RWPE2 (cell line): Measurements from ENCODE around the gene ZNF488.

Experiments
- ATAC-seq: fragments of 200-7000 bp; cut with Tn5 transposase; 3 replicates; pipeline ENCODE4 v1.9.1; 2021; ENCODE audit warnings: low read depth
- DNase-seq: peaks from one replicate; pipeline ENCODE4 v3.0.0-alpha.2; 2020; ENCODE audit warnings: low spot score
- H3K27ac ChIP-seq: fragments of 450-650 bp; 2 replicates; pipeline ENCODE4 v1.5.1; 2017; ENCODE audit warnings: mild to moderate bottlenecking; ENCODE audit not compliant: poor library complexity, severe bottlenecking
- H3K27me3 ChIP-seq: fragments of 250-450 bp; sonication (Bioruptor Pico); 2 replicates; pipeline ENCODE4 v1.5.1; 2021; ENCODE audit warnings: mild to moderate bottlenecking, moderate library complexity; ENCODE audit not compliant: insufficient read depth, poor library complexity, severe bottlenecking
- H3K36me3 ChIP-seq: fragments of 250-450 bp; sonication (Bioruptor Pico); 2 replicates; pipeline ENCODE4 v1.5.1; 2020; ENCODE audit warnings: low read depth, mild to moderate bottlenecking, moderate library complexity
- H3K4me1 ChIP-seq: fragments of 250-450 bp; sonication (Bioruptor Pico); 2 replicates; pipeline ENCODE4 v1.5.1; 2021; ENCODE audit warnings: mild to moderate bottlenecking, moderate library complexity; ENCODE audit not compliant: insufficient read depth, poor library complexity, severe bottlenecking
- H3K4me3 ChIP-seq: fragments of 250-450 bp; sonication (Bioruptor Pico); 2 replicates; pipeline ENCODE4 v1.5.1; 2021; ENCODE audit warnings: mild to moderate bottlenecking, moderate library complexity; ENCODE audit not compliant: severe bottlenecking
- H3K9me3 ChIP-seq: fragments of 250-450 bp; sonication (Bioruptor Pico); 2 replicates; pipeline ENCODE4 v1.5.1; 2021; ENCODE audit warnings: mild to moderate bottlenecking, moderate library complexity; ENCODE audit not compliant: severe bottlenecking
- TF ChIP-seq, protein P1 (sequence below): fragments of 450-650 bp; IDR thresholded peaks from one replicate; pipeline ENCODE4 v1.5.1; 2017; ENCODE audit warnings: mild to moderate bottlenecking, moderate library complexity; ENCODE audit not compliant: poor library complexity, severe bottlenecking

ZNF488 gene

DNA sequence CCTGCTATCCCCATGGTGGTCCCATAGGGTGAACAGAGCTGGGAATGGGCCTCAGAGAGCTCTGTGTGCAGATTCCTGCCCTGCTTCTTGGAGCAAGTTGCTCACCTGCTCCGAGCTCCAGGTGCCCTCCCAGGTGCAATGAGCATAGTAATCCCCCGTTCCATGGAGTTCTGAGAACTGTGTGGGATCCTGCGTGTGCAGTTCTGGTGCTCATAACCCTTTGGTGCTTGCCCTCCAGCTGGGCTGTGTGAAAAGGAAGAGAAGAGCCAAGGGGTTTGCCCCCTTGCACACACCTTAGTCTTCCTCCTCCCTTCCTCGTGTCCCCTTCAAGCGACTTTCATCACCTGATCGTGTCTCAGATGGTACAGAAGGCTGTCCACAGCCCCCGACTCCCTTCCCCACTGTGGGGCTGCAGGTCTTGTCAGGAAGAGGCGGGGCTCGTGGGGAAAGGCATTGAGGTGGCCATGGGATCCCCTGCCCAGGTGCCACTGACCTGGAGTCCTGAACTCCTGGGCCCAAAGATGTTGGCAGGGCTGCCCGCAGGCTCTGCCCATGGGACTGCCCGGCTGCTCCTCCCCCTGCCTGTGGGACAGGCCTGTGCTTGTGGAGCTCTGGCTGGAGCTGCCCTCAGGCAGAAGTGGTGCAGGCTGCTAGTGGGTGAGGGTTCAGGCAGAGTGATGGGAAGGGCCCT lies 21.9 kb upstream of the ZNF488 start:
- no peaks in the 10 kb centered on the region for H3K9me3 ChIP-seq
- DNase-seq, result peak; percentile 86
- H3K4me1 ChIP-seq, result peaks cover 35% of the 10 kb centered on the region
- TF ChIP-seq, protein P1, sequence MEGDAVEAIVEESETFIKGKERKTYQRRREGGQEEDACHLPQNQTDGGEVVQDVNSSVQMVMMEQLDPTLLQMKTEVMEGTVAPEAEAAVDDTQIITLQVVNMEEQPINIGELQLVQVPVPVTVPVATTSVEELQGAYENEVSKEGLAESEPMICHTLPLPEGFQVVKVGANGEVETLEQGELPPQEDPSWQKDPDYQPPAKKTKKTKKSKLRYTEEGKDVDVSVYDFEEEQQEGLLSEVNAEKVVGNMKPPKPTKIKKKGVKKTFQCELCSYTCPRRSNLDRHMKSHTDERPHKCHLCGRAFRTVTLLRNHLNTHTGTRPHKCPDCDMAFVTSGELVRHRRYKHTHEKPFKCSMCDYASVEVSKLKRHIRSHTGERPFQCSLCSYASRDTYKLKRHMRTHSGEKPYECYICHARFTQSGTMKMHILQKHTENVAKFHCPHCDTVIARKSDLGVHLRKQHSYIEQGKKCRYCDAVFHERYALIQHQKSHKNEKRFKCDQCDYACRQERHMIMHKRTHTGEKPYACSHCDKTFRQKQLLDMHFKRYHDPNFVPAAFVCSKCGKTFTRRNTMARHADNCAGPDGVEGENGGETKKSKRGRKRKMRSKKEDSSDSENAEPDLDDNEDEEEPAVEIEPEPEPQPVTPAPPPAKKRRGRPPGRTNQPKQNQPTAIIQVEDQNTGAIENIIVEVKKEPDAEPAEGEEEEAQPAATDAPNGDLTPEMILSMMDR, result no peak
- ATAC-seq, result peak; percentile 61
- no peaks in the 10 kb centered on the region for H3K36me3 ChIP-seq
- peak overlapping the region; percentile 70 for H3K27ac ChIP-seq
- H3K4me3 ChIP-seq, result no peak overlapping the region
- no peaks in the 10 kb centered on the region for H3K27me3 ChIP-seq

DNA sequence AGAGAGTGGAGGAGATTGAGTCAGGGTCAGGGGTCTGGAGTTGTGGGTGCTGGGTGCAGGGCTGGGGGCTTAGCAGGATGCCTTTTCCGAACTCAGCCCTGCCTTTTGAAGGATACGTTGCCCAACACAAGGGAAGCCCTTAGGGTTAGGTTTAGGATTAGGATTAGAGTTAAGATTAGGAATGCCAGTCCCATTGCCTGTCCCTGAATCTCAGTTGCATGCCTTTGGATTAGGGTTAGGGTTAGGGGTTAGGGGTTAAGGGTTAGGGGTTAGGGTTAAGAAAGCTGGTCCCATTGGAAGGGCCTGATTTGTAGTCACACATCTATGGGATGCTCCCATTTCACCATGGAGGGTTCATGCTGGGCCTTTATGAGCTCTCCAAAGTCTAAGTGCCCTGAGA lies 20.8 kb upstream of the ZNF488 start:
- Histone ChIP-seq H3K27me3 (no peaks in the 10 kb centered on the region), H3K36me3 (no peaks in the 10 kb centered on the region), H3K4me1 (peaks cover 35% of the 10 kb centered on the region), H3K27ac (peak overlapping the region; percentile 70), H3K4me3 (no peak overlapping the region), H3K9me3 (no peaks in the 10 kb centered on the region)
- ATAC-seq (no peak), DNase-seq (no peak)
- TF ChIP-seq, protein P1, result no peak

DNA sequence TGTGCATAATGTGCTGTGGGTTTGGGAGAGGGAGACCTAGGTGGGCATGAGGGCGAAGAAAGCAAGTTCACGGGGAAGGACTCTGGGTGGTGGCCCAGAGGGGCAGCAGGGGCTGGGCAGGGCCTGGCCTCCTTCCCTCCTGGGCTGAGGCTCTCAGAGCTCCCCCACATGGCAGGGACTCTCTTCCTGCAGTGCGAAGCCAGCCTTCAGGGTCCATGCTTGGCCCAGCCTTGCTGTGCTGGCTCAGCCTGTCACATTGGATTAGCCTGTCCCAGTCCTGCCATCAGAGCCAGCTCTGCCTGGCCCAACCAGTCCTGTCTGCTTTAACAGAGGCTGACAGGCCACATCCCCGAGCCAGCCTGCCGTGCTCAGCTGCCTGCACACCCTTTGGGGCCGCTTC lies 20.4 kb upstream of the ZNF488 start:
- Histone ChIP-seq H3K36me3 (no peaks in the 10 kb centered on the region), H3K9me3 (no peaks in the 10 kb centered on the region), H3K4me1 (peaks cover 35% of the 10 kb centered on the region), H3K27me3 (no peaks in the 10 kb centered on the region), H3K4me3 (no peak overlapping the region), H3K27ac (peak overlapping the region; percentile 70)
- ATAC-seq, result no peak
- TF ChIP-seq, protein P1, result no peak
- no peak for DNase-seq

DNA sequence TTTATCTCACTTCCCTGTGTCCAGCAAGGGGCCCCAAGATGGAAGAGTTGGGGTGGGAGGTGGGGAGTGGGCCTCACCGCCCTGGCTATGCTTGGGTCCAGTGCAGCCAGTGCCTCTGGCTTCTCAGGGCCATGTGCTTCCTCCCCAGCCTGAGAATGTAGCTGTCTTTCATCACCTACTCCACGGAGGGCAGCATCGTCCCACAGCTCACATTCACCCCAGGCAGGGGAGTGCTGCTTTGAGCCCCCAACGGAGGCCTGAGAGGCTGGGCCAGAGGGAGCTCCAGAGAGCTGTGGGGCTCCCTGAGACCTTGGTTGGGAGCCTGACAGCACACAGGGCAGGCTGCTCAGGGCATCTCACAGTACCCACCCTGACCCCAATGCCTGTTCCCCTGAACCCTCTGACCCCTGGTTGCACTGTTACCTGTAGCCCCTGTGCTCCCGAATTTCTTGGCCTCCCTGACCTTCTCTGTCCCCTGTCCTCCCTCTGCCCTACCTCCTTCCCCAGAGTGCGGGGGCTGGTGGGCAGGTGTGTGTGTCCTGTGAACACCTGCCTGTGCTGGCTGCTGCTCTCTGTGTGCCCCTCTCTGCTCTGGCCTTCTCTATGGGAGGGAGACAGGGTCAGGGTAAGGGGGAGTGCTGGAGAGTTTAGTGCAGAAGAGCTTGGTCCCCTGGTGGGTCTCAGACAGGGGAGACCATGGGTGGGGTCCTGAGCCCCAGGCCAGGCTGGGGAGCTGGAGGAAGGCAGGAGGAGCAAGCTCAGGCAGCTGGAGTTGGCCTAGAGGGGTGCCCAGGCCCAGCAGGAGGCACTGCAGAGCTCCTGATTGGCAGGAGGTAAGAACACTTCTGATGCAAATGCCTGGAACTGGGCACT lies 19.6 kb upstream of the ZNF488 start:
- no peak overlapping the region for H3K4me3 ChIP-seq
- no peak for ATAC-seq
- peaks cover 35% of the 10 kb centered on the region for H3K4me1 ChIP-seq
- TF ChIP-seq, protein P1, result no peak
- no peaks in the 10 kb centered on the region for H3K36me3 ChIP-seq
- H3K27me3 ChIP-seq, result no peaks in the 10 kb centered on the region
- no peaks in the 10 kb centered on the region for H3K9me3 ChIP-seq
- peak overlapping the region; percentile 70 for H3K27ac ChIP-seq
- no peak for DNase-seq
